Erythroblast (primary cell): ENCODE data around the gene ZBTB38.

Experiments used
- GATA1 ChIP-seq: IDR thresholded peaks from 2 replicates; pipeline ENCODE4 v1.6.1; 2011; ENCODE audit warnings: low read depth, mild to moderate bottlenecking, control low read depth, low read length, moderate library complexity
- POLR2A ChIP-seq: IDR thresholded peaks from 2 replicates; pipeline ENCODE4 v1.6.1; 2011; ENCODE audit warnings: mild to moderate bottlenecking, low read length

DNA sequence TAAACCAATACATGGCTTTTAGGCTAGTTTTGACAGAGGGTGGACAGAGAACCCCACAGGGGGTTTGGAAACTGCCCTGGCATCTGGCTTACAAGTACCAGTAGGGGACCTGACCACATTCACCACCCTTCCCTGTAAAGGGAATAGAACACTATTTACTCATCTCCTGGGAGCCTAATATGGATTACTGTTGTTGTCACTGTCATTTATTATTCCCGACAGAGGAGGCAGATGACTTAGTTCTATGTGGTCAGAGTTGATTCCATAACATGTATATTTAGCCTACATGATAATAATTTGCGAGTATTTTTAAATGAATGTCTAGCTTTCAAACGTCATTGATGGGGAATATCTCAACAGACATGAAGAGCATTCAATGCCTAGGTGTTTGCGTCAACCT is 15.9 kb downstream of the ZBTB38 start:
- TF ChIP-seq POLR2A, result no peak
- TF ChIP-seq GATA1, result no peak
